Measurements from ENCODE around the gene SLC6A19.

SLC6A19 gene

GRCh38 chr5:1180841-1181271, 20.5 kb upstream of the SLC6A19 start:
- DNase-seq (ENCODE audit: low read depth) = no peak

GRCh38 chr5:1181451-1182359, 19.7 kb upstream of the SLC6A19 start:
- DNase-seq (ENCODE audit: low read depth) = no peak

DNA sequence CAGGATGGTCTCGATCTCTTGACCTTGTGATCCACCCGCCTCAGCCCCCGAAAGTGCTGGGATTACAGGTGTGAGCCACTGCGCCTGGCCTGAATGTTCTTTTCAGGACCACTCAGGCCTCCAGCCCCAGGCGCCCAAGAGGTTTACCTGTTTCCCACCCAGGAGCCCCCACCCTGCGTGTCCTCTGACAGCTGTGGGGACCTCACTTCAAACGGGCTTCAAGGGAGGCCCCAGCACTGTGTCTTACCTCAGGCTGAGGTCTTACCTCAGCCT, 19.1 kb upstream of the SLC6A19 start:
- DNase-seq (ENCODE audit: low read depth) = no peak

- no peak for DNase-seq (ENCODE audit: low read depth)
Observed at GRCh38 chr5:1182633-1183423, 18.6 kb upstream of the SLC6A19 start.

DNA sequence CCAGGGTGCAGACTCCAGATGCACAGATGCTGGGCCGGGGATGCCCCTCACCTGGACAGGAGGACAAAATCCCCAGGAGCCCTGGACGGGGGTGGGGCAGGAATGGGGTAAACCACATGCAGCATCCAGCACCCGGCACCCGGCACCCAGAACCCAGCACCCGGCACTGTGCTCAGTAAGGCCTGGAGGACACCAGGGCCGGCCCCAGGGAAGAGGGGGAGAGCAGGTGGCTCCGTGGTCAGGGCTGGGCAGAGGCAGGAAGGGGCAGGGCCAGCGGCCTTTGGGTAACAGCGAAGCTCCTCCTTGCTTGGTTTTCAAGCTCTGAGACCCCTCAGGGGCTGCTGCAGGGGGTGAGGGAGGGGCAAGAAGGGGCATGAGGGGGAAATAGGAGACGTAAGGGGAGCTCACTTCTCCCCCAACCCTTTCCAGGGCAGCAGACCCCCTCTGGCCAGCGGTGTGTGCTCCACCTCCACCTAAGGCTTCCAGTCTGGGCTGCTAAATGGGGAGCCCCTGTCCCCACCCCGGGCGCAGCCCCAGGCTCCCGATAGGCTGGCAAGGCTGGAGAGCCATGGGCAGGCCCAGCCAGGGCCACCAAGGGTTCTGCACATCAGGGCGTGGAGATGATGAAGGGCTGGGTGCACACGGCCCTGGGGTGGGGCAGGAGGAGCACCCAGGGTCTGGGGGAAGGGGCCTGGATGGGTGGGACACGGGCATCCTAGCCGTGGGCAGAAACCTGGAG, 17.8 kb upstream of the SLC6A19 start:
- DNase-seq (ENCODE audit: low read depth) = no peak

DNA sequence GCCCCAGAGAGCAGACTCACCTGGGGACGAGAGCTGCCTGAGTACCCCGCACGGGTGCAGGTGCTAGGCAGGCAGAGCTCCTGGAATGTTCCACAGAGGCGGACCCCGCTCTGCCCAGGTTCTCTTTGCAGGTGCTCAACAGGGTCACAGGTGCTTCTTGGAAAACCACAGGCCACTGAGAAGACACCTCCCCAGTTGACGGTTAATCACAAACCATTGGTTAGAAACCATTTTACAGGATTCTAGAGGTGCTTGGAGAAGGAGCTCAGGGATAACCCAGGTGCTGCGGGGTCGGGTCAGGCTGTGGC, 17.3 kb upstream of the SLC6A19 start:
- DNase-seq (ENCODE audit: low read depth) = no peak

DNA sequence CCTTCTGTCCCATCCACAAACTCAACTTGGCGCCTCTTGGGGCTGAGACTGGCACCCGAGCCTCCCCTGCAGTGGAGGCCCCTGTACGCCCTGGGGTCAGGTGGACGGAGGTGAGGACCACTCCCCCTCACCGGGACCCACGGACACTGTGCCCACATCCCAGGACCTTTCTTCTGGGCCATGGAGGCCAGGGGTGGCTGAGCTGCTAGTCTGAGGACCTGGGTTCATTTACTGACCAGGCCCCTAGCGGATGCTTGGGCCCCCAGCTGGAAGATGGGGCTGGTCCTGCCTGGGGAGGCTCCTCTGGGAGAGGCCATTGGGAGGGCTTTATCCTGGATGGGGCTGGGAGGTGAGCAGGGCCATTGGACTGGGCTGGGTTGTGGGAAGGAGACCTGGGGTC, 16.9 kb upstream of the SLC6A19 start:
- DNase-seq (ENCODE audit: low read depth) = no peak

- no peak for DNase-seq (ENCODE audit: low read depth)
Observed at GRCh38 chr5:1185038-1185627, 16.3 kb upstream of the SLC6A19 start.

- DNase-seq (ENCODE audit: low read depth) = no peak
Observed at GRCh38 chr5:1185629-1186350, 15.6 kb upstream of the SLC6A19 start.

- DNase-seq (ENCODE audit: low read depth) = no peak
Observed at GRCh38 chr5:1186351-1187233, 14.8 kb upstream of the SLC6A19 start.

DNA sequence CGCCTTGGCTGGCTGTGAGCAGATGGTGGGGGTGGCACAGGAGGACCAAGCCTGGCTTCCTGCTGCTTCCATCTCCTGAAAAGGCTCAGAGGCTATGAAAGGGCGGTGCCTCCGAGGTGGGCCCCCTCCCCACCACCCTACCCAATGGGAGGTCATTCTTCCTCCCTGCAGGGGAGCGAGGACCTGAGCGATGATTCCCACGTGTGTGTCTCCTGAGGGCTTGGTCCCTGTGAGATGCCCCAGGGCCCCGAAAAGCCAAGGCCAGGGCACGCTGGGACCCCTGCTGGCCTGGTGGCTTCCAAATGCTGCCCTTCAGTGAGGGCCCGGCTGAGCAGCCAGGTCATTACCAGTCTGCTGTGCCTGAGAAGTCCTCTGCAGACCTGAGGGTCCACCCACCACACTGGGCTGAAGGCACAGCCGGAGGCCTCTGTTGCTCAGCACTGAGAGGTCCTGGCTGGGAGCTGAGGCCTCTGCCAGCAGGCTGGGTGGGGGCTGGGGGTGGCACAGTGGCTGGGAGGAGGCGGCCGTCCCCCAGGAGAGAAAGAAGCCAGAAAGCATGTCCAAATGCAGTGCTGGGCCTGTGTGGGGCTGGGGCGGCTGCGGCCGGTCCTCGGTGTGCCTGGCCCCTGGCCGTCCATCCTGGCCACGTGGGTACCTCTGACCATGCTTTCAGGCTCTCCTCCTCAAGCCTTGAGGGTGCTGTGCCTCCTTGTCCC, 14.0 kb upstream of the SLC6A19 start:
- no peak for DNase-seq (ENCODE audit: low read depth)

GRCh38 chr5:1187950-1188334, 13.5 kb upstream of the SLC6A19 start:
- DNase-seq (ENCODE audit: low read depth) = no peak

GRCh38 chr5:1188464-1188863, 12.9 kb upstream of the SLC6A19 start:
- no peak for DNase-seq (ENCODE audit: low read depth)

GRCh38 chr5:1189269-1189668, 12.1 kb upstream of the SLC6A19 start:
- DNase-seq (ENCODE audit: low read depth) = no peak

DNA sequence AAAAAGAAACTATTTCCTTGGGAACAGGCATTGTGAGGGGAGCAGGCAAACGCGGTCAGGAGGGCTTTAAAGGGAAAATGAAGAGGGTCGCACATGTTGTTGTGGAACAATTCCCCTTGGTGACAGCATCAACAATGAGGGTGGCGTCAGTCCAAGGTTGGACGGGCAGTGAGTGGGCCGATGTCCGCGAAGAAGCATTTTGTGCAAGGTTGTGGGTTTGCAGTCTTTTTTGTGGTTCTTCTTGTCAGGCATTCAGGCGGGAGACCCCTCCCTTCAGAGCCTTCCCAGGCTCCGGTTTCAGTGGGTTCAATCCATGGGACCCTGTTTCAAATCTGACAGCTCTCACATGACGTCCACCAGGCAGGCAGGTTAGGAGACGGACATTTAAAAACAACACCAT, 11.1 kb upstream of the SLC6A19 start:
- DNase-seq (ENCODE audit: low read depth) = no peak

DNA sequence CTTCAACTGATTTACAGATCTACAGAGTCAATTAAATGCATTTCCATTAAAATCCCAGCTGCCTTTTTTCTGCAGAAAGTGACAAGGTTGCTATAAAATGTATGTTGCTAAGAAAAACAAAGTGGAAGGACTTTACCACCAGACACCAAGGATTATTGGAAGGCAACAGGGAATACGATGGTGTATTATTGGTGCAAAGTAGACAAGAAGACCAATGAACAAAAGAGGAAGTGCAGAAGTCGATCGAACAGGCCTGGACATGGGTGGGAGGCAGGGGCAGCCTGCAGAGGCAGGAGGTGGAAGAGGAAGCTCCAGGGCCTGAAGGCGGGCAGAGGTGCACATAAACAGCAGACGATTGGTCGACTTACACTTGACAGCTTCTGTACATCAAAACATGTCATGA, 10.6 kb upstream of the SLC6A19 start:
- no peak for DNase-seq (ENCODE audit: low read depth)

- DNase-seq (ENCODE audit: low read depth) = no peak
Observed at GRCh38 chr5:1192971-1193590, 8.3 kb upstream of the SLC6A19 start.

DNA sequence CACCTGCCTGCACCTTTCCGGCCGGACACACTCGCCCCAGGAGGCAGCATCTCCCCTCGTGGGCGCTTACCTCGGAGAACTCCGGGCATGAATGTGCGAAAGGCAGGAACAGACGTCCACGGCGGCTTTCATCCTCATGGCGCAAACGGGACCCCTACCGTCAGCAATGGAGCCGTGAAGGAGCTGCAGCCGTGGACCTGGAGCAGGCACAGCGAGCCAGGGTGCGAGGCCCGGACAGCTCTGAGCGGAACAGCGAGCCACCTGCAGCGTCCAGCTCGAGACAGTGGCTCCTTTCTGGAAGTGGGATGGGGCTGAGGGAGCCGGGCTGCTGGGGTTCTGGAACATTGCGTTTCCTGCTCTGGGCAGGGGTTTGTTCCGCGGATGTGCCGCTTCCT, 7.8 kb upstream of the SLC6A19 start:
- DNase-seq (ENCODE audit: low read depth) = no peak

GRCh38 chr5:1194378-1194777, 7.0 kb upstream of the SLC6A19 start:
- DNase-seq (ENCODE audit: low read depth) = no peak

- no peak for DNase-seq (ENCODE audit: low read depth)
Observed at GRCh38 chr5:1195439-1195838, 6.0 kb upstream of the SLC6A19 start.
